Measurements from ENCODE around the gene ODAPH. TPM values are rescaled to one million over a fixed set of nuclear protein-coding genes. Genes with fewer than 3 reads are reported as not detected.

ODAPH gene
- total RNA-seq, result not detected

GRCh38 chr4:75555294-75556164 is at the start of gene ODAPH:
ODAPH (plus strand) TSS chr4:75556066; CDS start chr4:75556083, 17 bp downstream.

GRCh38 chr4:75514131-75514948 is 41.5 kb upstream of the ODAPH start, which contains the start of the genes RCHY1 and THAP6:
RCHY1 (minus strand) TSS chr4:75514403; CDS start chr4:75514286, 117 bp downstream.
THAP6 (plus strand) TSS chr4:75514473; CDS start chr4:75515453, 980 bp downstream.

Other genes starting within 250 kb of the ODAPH start
- 10 to 100 TPM; 20.3 to 48.0 TPM for gene RCHY1, start 41.7 kb upstream of the ODAPH start, total RNA-seq
- 10 to 100 TPM; 16.0 to 18.2 TPM for gene THAP6, start 41.6 kb upstream of the ODAPH start, total RNA-seq
- gene CDKL2, start 74.5 kb downstream of the ODAPH start, total RNA-seq, result 1 to 10 TPM; 4.3 to 6.2 TPM
- gene G3BP2, start 117.3 kb downstream of the ODAPH start, total RNA-seq, result 100 to 1,000 TPM; 122 to 179 TPM
- 10 to 100 TPM; 43.4 to 51.3 TPM for gene USO1, start 168.5 kb downstream of the ODAPH start, total RNA-seq